ENCODE results near the gene PIP4P1. TPM values are rescaled to one million over a fixed set of nuclear protein-coding genes. Genes with fewer than 3 reads are reported as not detected.

Gene PIP4P1
- polyA plus RNA-seq, 1 experiment: 24.5 TPM

DNA sequence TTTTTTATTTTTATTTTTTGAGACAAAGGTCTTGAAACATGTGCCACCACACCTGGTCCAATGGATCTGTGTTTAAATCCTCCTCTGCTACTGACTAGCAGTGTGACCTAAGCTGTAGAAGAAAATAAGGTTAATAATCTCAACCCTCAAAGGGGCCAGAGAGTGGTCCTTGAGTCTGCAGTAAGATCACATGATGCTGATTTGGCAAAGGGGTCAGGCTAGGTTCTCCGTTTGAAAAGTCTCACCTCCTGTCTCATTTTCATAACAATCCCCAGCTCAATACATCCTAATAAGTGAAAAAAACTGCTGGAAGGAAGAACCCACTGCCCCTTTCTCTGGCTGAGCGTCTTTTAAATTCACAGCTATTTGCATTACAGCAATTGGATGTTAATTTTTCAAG is 40.0 kb downstream of the PIP4P1 start:
- Histone ChIP-seq H3K27me3 (ENCODE audit: control insufficient read depth, insufficient read depth, low read length) (no peaks in the 10 kb centered on the region), H3K4me3 (ENCODE audit: low read depth, low read length) (no peak overlapping the region), H3K27ac (ENCODE audit: low read depth, low read length) (no peak overlapping the region), H3K9me3 (ENCODE audit: control insufficient read depth, insufficient read depth, low read length) (no peaks in the 10 kb centered on the region)
- ChIA-PET CTCF (interaction anchor here (0.6 to 1.5 kb wide), 3 partner anchors 13 to 276 kb away, joined by 3 to 7 read pairs (median 5); no protein-coding TSS in a partner anchor), POLR2A (interaction anchor here (1.1 kb wide), 1 partner anchor 78 kb away, joined by 3 read pairs; the partner anchor contains the start of gene PARP2)
- TF ChIP-seq, protein P1, sequence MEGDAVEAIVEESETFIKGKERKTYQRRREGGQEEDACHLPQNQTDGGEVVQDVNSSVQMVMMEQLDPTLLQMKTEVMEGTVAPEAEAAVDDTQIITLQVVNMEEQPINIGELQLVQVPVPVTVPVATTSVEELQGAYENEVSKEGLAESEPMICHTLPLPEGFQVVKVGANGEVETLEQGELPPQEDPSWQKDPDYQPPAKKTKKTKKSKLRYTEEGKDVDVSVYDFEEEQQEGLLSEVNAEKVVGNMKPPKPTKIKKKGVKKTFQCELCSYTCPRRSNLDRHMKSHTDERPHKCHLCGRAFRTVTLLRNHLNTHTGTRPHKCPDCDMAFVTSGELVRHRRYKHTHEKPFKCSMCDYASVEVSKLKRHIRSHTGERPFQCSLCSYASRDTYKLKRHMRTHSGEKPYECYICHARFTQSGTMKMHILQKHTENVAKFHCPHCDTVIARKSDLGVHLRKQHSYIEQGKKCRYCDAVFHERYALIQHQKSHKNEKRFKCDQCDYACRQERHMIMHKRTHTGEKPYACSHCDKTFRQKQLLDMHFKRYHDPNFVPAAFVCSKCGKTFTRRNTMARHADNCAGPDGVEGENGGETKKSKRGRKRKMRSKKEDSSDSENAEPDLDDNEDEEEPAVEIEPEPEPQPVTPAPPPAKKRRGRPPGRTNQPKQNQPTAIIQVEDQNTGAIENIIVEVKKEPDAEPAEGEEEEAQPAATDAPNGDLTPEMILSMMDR (IDR thresholded peaks at IDR 0.05; ENCODE audit: low read depth, low read length): no peak
- no peak for DNase-seq (ENCODE audit: low read depth, low spot score)

DNA sequence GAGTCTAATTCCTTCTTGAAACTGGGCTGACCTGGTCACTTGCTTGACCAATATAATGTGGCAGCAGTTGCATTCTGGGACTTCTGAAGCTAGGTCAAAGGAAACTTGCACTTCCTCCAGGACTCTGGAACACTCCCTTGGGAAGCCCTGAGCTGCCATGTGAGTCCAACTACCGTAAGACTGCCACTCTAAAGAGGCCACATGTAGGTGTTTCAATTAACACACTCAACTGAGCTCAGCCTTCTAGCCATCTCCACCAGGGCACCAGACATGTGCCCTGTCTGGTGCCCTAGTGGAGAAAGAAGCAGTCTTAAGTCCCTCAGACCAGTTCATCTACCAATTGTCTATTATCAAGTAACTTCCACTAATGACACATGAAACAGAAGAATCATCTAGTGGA is 41.8 kb downstream of the PIP4P1 start:
- TF ChIP-seq, protein P1 (IDR thresholded peaks at IDR 0.05; ENCODE audit: low read depth, low read length): no peak
- no peaks in the 10 kb centered on the region for H3K9me3 ChIP-seq (ENCODE audit: control insufficient read depth, insufficient read depth, low read length)
- CTCF ChIA-PET: no interaction called here
- no peak overlapping the region for H3K27ac ChIP-seq (ENCODE audit: low read depth, low read length)
- H3K4me3 ChIP-seq (ENCODE audit: low read depth, low read length): no peak overlapping the region
- no peaks in the 10 kb centered on the region for H3K27me3 ChIP-seq (ENCODE audit: control insufficient read depth, insufficient read depth, low read length)
- POLR2A ChIA-PET: no interaction called here
- no peak for DNase-seq (ENCODE audit: low read depth, low spot score)

DNA sequence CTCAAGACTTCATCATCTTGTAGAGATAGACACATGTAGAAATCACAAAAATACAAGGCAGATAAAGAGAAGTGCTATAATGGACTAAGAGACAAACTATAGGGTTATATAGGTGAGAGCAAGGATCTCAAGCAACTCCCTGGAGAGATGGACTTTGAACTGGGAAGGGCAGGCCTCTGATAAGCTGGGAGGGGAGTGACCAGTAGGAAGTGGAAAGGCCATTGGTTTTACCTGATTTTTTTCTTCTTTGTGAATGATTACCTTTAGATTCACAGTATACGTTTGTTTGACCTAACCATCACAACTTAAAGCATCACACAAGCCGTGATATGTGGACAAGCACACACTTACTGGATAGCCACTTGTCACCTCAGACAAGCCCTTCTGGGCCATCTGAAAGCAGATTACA is 42.7 kb downstream of the PIP4P1 start:
- Histone ChIP-seq H3K27me3 (ENCODE audit: control insufficient read depth, insufficient read depth, low read length) (no peaks in the 10 kb centered on the region), H3K9me3 (ENCODE audit: control insufficient read depth, insufficient read depth, low read length) (no peaks in the 10 kb centered on the region; the same call in 1 of the 2 replicates), H3K27ac (ENCODE audit: low read depth, low read length) (no peak overlapping the region), H3K4me3 (ENCODE audit: low read depth, low read length) (no peak overlapping the region)
- TF ChIP-seq, protein P1 (IDR thresholded peaks at IDR 0.05; ENCODE audit: low read depth, low read length): no peak
- DNase-seq (ENCODE audit: low read depth, low spot score): no peak
- POLR2A ChIA-PET: no interaction called here
- CTCF ChIA-PET: no interaction called here

DNA sequence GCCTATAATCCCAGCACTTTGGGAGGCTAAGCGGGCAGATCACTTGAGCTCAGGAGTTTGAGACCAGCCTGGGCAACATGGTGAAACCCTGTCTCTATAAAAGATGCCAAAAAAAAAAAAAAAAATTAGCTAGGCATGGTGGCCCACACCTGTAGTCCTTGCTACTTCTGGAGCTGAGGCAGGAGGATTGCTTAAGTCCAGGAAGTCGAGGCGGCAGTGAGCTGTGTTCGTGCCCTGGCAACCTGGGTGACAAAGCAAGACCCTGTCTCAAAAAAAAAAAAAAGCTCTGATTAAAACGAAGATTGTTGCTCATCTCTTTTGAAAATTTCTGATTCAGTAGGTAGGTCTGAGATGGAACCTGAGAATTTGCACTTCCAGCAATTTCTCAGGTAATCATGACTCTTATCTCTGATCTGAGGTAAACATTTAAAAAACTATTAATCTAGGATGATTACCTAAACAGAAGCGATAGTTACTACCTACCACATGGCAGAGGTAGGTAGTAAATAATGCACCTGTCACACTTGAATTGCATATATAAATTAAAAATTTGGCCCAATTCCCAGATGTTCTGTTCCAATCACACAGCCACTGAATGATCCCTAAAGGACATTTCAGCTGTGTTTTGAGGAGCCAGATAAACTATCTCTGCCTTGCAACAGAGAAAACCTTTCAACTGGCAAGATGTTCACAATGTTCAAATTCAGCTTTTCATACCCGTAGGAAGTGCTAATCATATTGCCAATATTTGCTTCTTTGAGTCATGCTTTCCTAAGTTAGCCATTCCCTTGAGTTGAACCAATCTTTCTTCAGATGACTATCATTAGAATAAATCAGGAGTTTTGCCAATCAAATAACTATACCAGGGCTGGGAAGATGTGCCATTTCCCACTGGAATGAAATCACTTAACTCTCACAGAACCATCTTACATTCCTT is 43.7 kb downstream of the PIP4P1 start:
- CTCF ChIA-PET: interaction anchor here (0.6 to 1.0 kb wide), 3 partner anchors 113 to 431 kb away, joined by 3 to 5 read pairs (median 3); no protein-coding TSS in a partner anchor
- POLR2A ChIA-PET: no interaction called here

More for the DNA sequence above, 43.7 kb downstream of the PIP4P1 start:
- H3K4me3 ChIP-seq (ENCODE audit: low read depth, low read length): no peak overlapping the region
- no peak overlapping the region for H3K27ac ChIP-seq (ENCODE audit: low read depth, low read length)
- H3K9me3 ChIP-seq (ENCODE audit: control insufficient read depth, insufficient read depth, low read length): no peaks in the 10 kb centered on the region; the same call in 1 of the 2 replicates
- DNase-seq (ENCODE audit: low read depth, low spot score): no peak
- TF ChIP-seq, protein P1 (IDR thresholded peaks at IDR 0.05; ENCODE audit: low read depth, low read length): no peak
- H3K27me3 ChIP-seq (ENCODE audit: control insufficient read depth, insufficient read depth, low read length): no peaks in the 10 kb centered on the region
